HG02870 (cell line): ENCODE data around the gene AIFM2.

Source experiments
- ATAC-seq: cut with Tn5 transposase; IDR thresholded peaks from one replicate; pipeline ENCODE4 v1.9.1; 2021; ENCODE audit warnings: mild to moderate bottlenecking, moderate library complexity; ENCODE audit not compliant: unreplicated experiment

The AIFM2 gene

DNA sequence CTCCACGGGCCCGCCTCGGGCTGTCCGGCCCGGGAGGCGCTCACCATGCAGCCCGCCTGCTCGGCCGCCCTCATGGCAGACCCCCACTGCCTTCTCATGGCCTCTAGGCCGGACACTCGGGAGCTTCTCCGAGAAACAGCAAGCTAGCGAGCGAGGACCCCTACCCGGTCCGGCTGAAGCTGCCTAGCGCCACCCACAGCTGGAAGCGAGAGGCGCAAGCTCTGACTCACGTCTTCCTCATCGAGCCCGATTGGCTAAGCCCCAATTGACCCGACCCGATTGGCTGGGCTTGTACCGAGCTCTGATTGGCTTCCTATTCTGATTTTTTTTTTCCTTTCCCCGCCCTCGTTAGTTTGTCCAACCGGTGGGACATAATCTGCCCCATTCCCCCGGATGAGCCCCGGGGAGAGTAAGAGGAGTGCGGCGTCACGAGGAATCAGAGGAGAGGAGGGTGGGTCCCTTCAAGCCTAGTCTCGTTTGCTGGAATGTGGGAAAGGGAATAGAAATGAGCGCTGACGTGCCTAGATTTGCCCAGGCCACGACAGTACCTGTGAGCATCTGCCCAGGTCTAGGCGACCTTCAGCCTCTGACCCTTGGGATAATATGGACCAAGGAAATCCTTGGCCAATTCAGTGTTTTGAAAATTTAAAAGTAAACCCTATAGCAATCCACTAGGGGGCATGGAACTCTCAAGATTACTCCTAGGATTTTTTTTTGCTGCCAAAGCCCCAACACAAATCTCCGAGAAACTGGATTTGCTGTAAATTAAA is 14.0 kb upstream of the AIFM2 start, which contains the start of gene TYSND1:
TYSND1 (minus strand) TSS at position 212 of the 770 bp plus-strand sequence; CDS start at position 98, 114 bp downstream.
- peak; percentile 91 for ATAC-seq

DNA sequence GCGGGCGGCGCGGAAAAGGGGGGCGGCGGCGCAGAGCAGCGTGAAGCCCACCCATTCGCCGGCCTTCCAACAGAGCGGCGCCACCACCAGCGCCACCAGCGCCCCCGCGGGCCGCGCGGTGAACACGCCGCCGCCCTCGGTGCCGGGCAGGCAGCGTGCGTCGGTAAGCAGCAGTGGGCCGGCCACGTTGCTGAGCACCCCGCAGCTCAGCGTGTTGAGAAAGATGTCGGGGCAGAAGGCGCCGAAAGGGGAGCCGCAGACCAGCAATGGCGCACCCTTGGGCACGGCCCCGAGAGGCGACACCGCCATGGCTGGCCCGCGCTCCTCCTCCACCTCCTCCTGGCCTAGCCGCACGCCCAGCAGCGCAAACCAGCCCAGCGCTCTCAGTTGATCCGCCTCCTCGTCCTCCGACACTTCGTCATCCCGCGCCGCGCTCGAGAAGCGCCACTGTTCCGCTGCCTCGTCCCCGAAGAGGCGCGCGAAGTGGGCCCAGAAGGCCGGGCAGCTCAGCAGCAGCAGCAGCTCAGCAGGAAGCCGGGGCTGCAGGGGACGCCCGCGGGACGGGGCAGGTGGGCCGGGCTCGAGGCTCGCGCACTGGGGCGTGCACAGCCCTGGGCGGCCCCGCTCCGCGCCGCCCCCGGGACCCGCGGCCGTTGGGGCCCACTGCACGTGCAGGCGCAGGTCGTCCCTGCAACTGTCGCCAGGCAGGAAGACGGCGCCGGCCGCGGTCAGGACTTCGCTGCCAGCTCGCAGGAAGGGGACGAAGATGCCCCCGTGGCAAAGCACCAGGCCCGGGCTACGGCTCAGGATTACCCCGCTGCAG is 13.3 kb upstream of the AIFM2 start:
- peak; percentile 38 for ATAC-seq

DNA sequence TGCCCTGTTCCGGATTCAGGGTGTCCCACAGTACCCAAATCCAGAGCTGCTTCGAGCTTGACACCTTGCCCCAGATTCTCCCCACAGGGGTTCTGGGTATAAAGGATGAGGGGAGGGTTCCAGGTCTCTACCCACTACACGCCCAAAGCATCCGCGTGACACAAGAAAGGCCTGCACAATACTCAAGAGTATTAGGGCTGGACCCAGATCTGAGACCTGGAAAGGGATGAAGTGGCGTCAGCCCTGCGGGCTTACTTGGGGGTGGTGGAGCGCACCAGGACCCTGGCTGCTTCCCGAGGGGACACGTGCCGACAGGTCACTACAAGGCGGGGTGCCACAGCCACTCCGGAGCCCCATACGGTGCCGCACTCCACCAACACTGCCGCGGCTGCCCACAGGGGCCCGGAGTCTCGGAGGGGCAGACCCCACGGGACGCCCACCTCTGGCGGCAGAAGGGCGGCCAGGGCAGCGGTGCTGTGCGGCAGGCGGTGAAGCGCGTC is 12.6 kb upstream of the AIFM2 start:
- ATAC-seq, result peak; percentile 5

DNA sequence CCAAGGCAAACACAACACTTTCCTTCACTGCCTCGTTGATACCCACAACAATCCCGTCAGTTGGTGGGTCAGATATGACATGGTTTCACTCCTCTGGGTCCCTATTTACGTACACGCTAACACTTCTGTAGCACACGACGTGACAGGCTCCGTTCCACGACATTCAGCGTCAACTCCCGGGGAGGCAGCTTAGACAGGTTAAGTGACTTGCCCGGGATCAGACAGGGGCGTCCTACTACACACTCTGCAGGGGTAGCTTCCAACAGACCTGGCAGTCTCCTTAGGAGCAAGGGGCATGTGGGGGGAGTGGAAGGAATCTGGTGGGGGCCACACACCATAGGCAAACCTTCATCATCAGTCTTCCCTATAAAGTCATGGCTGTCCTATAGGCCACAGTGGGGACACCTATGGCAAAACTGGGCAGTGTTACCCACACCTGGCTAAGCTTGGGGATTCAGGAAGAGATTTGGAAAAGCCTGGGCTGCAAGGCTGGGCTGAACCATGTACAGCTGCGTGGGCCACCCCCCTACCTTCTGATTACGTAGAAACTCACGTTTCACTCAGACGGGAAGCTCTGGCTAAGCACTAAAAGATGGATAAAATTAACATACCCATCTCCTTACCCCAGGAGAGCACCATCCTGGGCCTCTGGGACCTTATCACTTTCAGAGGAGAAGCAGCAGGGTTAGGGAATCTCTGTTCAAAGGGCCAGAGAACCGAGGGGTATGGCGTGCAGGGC is 11.9 kb upstream of the AIFM2 start:
- no peak for ATAC-seq

DNA sequence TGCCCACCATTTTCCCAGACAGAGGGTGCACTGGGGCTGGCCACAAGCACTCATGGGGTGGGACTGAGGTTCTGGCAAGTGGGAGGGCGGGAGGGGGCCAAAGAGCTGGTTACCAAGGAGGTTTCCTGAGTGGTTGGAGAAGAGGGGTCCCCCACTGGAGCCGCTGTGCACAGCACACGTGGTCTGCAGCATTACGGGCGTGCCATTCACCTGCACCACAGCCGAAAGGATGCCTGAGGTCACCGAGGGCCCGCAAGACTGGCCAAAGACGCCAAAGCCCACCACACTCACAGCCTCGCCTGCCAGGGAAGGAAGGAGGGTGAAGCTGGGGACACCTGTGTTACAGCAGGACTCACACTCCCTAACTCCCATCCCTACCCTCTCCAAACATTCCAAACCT is 9.9 kb upstream of the AIFM2 start:
- no peak for ATAC-seq

DNA sequence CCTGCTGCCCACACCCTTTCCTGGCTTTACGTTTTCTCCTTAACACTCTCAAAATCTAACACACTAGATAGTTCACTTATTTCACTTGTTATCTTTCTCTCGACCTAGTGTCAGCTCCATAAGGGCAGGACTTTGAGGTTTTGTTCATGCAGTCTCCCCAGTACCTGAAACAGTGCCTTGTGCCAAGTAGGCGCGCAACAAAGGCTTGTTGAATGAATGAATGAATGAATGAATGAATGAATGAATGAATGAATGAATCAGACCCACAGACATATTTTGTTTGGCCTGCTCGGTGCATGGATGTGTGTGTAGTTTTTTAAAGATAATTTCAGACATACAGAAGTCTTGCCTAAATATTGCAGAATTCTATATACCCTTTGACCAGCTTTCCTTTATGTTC is 7.7 kb upstream of the AIFM2 start:
- ATAC-seq, result no peak

DNA sequence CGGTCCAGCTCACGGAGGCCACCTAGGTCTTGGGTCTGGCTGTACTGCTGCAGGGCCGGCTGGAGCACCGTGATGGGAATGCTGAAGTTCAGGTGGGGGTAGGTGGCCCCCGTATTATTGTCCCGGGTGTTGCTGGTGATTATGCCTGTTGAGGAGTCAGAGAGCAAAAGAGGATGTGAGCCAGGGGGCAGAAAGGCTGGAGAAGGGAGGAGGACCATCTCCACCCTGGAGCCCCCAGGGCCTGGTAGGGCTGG is 7.3 kb upstream of the AIFM2 start:
- ATAC-seq, result no peak

DNA sequence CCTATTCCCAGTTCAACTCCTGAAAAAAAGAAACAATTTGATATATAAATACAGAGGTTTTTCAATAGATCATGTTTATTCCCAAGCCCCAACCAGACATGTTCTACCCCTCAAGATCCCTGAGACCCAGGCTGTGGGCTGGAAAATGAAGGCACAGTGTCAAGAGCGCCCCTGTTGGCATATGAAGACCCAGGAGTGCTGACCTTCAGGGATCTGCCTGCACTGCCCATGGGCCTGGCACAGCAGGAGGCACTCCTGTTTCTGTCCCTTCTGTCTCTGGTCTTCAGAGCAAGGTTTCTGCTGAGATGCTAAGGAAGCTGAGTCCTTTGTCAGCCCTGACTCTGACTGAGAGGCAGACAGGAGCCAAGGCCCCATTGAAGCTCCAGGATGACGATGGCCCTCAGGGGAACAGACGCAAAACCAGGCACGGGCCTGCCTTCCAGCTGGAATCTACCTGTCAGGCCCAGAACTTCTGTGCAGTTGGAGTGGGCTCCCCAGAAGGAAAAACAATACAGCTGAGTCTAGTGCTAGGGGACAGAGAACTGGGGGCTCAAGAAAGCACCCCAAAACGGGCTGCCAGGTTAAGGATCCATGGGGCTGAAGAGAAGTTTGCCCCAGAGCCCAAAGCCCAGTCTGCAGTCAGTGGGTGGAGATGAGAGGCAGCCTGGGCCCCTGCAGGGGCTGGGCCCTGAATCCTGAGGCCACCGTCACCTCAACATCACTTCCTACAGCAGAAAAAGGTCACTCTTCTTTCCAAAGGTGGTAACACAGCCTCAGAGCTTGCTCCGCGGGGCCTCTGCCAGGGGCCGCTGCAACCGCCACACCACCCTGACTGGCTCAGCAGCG is 6.7 kb upstream of the AIFM2 start:
- ATAC-seq, result no peak

DNA sequence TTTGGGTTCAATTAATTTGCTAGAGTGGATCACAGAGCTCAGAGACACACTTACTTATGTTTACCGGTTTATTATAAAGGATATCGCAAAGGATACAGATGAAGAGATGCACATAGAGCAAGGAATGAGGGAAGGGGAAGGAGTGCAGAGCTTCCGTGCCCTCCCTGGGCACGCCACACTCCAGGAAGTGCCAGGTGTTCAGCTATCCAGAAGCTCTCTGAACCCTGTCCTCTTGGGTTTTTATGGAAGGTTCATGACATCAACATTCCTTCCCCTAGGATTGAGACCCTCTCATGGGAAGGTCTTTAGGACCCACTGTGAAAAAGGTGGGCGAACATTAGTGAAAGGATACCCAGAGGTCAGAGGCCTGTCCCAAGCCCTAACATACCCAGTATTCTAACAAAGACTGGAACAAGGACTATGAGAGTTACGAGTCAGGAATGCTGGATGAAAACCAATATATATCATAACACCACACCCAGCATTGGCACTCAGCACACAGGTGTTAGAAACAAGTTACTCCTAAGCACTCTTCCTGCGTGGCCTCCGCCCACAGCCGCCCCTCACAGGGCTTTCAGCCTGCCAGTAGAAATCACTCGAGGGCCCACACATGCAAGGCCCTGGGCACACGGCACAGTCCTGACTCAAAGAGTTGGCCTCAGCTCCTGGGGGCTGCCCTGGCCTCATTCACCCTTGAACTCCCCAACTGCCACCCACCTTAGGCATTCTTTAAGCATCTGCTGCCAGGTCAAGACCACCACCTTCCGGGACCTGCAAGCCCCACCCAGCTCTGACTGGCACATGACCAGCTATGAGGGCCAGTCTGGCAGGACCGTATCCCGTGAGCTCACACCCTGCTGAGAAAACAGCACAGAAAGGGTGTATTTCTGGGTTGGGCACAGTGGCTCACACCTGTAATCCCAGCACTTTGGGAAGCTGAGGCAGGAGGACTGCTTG is 5.6 kb upstream of the AIFM2 start:
- ATAC-seq, result no peak

DNA sequence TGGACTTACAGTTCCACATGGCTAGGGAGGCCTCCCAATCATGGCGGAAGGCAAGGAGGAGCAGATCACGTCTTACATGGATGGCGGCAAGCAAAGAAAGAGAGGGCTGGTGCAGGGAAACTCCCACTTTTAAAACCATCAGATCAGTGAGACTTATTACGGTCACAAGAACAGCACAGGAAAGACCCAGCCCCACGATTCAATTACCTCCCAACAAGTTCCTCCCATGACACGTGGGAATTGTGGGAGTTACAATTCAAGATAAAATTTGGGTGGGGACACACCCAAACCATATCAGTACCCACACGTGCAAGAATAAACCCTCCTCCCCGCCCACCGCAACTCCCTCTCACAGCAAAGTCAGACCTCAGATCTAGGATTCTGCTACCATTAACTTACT is 4.5 kb upstream of the AIFM2 start:
- ATAC-seq, result no peak

DNA sequence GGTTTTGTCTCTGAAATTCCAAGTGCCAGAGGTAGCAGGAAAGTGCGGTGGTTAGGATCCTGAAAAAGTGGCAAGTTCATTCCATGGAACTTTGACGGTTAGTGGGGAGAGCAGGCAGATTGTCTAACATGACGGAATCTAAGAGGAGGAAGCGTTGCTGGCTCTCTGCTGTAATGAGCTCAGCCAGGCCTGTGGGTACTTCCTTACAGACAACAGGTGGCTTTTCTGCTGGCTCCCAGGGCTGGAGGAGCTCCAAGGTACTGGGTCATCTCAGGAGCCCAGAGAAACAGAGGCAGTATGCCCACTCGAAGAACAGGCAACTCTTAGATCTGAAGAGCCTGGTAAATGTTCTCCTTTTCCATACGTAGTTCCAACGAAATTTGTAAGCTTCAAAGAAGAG is 3.1 kb upstream of the AIFM2 start:
- ATAC-seq, result no peak

DNA sequence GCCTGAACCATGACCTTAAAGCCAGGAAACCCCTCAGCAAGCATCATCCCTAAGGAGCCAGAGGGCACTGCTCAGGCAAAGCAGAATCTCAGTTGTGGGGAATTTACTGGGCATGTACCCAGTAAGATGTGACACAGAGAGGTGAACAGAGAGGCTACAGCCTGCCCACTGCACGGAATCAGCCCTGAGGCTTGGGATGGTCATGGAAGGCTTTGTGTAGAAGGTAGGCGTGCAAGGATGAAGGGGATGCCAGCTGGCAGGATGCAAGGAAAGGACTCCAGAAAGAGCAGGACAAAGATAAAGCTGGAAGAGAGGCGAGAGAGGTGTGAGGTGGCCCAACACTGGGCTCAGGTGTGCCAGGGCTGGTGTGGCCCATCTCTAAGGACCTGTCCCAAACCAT is 2.4 kb upstream of the AIFM2 start:
- no peak for ATAC-seq

DNA sequence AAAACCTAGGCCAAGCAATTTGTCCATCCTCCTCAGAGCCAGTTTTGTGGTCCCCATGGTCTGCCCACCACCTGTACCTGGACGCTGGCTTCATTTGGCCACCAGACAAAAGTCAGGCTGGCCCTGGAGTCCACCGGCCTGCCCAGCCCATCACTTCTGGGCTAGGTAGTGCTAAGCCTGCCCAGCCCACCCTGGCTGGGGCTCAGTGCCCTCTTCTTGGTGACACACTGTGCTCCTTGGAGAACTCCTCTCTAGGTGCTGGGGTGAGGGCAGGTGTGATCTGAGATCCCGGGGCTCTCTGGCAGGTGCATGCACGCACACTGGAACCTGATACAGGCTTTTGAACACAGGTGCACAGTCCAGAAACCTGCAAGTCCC is 1.1 kb downstream of the AIFM2 start:
- ATAC-seq, result no peak

DNA sequence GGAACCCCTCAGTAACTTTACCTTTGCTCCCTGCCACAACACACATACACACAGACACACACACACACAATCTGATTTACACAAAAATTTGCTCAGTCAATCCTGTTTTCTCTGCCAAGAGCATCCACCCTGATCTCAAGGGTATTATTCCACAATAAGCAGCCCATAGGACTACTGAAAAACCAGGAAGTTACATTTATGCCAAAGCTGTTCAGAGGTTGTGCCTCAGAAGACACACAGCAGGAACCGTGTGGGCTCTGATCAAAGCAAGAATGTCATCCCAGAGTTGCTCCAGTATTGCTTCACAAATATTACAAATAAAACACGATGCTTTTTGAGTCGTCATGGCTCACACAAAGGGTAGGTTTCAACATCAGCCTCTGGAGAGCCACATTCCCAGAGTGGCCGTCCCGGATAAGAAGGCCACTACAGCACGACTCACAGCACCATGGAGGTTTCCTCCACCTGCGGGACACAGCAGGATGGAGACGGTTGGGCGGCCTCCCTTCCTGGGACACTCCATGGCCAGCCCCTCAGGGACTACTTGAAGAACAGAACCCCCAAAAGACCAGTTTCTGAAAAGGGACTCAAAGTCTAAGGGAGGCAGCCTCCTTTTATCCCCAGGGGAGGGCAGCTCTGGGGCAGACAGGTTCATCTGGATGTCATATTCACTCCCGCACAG is 1.6 kb downstream of the AIFM2 start:
- ATAC-seq, result no peak

DNA sequence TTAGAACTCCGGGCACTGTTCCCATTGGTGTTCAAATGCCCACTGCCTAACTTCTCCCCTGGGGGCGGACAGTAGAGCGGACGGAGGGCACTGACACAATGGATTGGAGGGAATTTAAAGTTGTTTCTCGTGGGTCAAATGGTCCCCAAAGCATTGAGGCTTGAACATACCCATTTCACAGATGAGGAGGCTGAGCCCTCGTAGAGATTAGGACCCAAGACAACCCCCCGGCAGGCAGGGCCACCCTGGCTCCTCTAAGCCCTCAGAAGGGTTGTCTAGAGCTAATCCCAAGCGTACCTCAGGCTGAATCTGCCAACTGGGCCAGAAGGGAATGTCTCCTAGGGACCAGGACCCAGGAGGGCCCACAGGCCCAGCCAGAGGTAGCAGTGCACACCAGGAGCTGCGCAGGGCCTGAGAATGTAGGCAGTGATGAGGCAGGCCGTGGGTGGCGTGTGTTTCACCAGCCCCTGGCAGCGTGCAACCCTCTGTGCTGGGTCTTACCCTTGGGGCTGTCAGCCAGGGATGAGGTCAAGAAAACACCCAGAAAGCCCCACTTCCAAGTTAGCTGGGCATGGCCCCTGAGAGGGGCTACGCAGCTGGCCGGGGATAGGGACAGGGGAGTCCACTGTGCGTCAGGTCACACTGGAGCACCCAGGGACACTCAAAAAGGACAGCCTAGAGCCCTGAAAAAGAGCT is 5.8 kb downstream of the AIFM2 start:
- no peak for ATAC-seq

DNA sequence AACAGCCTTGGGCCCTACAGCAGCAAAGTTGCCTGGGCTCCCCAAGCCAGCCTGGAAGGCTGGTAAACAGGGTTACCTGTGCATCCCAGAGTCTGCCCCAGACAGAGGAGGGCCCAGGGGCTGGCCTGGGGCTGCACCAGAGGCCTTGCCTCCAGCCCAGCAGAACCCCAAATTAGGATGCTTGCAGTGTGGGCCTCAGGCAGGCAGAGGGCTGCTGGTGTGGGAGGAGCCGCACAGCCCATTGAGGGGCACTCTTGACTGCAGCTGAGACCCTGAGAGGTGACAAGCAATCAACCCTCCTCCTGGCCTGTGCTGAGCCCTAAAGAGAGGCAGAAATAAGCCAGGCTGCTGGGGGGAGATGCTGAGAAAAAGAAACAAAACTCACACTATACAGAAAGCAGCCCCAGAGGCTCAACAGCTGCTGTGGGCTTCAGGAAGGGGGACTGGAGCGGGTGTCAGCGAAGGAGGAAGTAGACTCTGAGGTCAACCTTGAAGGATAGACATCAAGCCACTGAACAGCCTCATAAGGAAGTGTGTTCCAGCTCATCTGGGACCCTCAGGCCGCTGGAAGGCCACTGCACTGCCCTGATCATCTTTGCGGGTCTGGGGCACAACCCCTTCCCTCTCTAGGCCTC is 6.6 kb downstream of the AIFM2 start:
- no peak for ATAC-seq

DNA sequence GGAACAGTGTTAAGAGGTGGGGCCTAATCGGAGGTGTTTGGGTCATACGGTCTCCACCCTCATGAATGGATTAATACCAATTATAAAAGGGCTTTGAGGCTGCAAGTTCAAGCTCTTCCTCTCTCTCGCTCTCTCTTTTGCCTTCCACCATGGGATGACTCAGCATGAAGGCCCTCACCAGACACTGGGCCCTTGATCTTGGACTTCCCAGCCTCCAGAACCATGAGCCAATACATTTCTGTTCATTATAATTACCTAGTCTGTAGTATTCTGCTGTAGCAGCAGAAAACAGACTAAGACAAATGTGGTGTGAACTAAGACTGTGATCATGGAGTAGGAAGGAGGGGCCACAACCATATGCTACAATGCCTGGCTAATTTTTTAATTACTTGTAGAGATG is 7.7 kb downstream of the AIFM2 start:
- no peak for ATAC-seq

DNA sequence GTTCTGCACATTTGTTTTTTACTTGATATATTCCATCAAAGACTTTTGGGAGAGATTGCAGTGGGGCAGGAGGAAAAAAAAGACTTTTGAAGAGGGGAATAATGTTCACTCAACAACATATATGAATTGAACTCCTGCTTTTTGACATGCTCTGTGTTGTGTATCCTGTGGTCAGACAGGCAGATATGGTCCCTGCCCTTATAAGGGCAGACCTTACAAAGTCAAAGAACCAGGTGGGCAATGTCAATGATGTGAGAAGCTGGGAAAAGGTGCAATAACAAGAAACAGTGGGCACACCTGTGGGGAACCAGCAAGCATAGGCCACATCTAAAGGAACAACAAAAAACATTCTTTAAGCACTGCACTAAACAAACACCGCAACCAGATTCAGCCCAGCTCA is 8.2 kb downstream of the AIFM2 start:
- no peak for ATAC-seq
